HFFc6 (cell line): Measurements from ENCODE around the gene PIGU. TPM values are rescaled to one million over a fixed set of nuclear protein-coding genes. Genes with fewer than 3 reads are reported as not detected.

Source experiments
- DNase-seq: peaks from one replicate; pipeline ENCODE4 v3.0.0-alpha.2; 2018
- H3K27ac Mint-ChIP-seq: 2 replicates; pipeline ENCODE4 v1.8.0; 2020; ENCODE audit warnings: mild to moderate bottlenecking, mixed read lengths
- H3K27me3 Mint-ChIP-seq: 2 replicates; pipeline ENCODE4 v1.8.0; 2021; ENCODE audit warnings: mild to moderate bottlenecking, moderate library complexity, mixed read lengths; ENCODE audit not compliant: insufficient read depth
- H3K36me3 Mint-ChIP-seq: 2 replicates; pipeline ENCODE4 v1.8.0; 2021; ENCODE audit warnings: low read depth, mixed read lengths
- H3K4me1 Mint-ChIP-seq: 2 replicates; pipeline ENCODE4 v1.8.0; 2020; ENCODE audit warnings: low read depth, mixed read lengths
- H3K4me3 Mint-ChIP-seq: 2 replicates; pipeline ENCODE4 v1.8.0; 2020; ENCODE audit warnings: mild to moderate bottlenecking, moderate library complexity, mixed read lengths
- H3K9me3 Mint-ChIP-seq: 2 replicates; pipeline ENCODE4 v1.8.0; 2020; ENCODE audit warnings: mild to moderate bottlenecking, mixed read lengths
- total RNA-seq, 6 experiments: library from RNA; stranded (reverse); fragmentation: NEBNext Ultra II Directional; extraction: Animal tissue kit (Norgen Biotek cat#: 25700); gene quantifications; 2 replicates in 1 of 6; 3 replicates in 5 of 6; pipeline ENCODE4 v1.2.3, GENCODE V29; 2021
- TF ChIP-seq, protein P1 (sequence below): fragments of 200-600 bp; sonication (generic); IDR thresholded peaks from 2 replicates; pipeline ENCODE4 v1.5.0; 2021; ENCODE audit warnings: antibody characterized with exemption, mild to moderate bottlenecking

Gene PIGU
- total RNA-seq, 6 experiments from 2014 or later = 22.5 to 28.9 (median 24.9) TPM

DNA sequence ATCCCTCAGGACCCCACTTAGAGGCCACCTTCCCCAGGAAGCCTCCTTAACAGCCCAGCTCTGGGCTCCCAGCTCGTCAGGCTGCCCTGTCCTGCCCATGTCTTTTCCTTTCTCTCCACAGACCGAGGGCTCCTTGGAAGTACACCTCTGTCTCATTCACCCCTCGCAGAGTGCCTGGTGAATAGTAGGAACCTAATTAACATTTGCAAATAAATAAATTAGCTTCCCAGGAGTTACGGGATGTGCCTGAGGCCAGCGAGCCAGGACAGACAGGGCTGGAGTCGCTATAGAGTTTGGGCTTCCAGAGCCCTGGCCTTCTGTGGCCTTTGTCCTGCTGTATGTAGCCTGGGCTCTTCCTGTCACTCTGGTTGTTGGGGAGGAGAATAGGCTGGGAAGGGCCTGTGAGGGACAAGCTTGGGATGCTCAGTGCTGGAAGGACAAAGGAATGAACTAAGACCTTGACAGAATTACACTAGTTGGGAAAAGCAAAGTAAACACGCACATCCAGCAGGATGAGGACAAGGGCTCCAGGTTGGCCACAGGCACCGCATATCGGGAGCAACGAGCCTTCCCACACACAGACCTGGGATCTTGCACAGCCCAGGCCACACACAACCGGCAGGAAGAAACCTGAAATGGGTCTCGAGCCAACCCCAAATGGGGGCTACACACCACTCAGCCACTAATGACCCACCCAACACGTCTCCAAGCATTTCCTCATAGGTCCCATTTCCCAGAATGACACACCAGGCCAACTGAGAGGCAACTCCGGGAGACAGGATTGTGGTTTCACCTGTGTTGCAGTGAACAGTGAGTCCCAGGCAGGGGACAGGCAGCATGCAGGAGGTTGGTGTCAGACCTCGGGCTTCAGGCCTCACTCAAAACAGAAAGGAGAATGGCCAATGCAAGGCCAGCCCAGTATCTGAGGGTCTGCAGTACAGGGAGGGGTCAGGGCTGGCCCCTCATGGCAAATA, 108.7 kb downstream of the PIGU start:
- Mint-ChIP-seq H3K27ac (no peak overlapping the region), H3K27me3 (peaks cover 4% of the 10 kb centered on the region), H3K4me1 (peaks cover 24% of the 10 kb centered on the region), H3K9me3 (no peaks in the 10 kb centered on the region), H3K4me3 (no peak overlapping the region), H3K36me3 (no peaks in the 10 kb centered on the region)
- no peak for DNase-seq
- TF ChIP-seq, protein P1, sequence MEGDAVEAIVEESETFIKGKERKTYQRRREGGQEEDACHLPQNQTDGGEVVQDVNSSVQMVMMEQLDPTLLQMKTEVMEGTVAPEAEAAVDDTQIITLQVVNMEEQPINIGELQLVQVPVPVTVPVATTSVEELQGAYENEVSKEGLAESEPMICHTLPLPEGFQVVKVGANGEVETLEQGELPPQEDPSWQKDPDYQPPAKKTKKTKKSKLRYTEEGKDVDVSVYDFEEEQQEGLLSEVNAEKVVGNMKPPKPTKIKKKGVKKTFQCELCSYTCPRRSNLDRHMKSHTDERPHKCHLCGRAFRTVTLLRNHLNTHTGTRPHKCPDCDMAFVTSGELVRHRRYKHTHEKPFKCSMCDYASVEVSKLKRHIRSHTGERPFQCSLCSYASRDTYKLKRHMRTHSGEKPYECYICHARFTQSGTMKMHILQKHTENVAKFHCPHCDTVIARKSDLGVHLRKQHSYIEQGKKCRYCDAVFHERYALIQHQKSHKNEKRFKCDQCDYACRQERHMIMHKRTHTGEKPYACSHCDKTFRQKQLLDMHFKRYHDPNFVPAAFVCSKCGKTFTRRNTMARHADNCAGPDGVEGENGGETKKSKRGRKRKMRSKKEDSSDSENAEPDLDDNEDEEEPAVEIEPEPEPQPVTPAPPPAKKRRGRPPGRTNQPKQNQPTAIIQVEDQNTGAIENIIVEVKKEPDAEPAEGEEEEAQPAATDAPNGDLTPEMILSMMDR = no peak

DNA sequence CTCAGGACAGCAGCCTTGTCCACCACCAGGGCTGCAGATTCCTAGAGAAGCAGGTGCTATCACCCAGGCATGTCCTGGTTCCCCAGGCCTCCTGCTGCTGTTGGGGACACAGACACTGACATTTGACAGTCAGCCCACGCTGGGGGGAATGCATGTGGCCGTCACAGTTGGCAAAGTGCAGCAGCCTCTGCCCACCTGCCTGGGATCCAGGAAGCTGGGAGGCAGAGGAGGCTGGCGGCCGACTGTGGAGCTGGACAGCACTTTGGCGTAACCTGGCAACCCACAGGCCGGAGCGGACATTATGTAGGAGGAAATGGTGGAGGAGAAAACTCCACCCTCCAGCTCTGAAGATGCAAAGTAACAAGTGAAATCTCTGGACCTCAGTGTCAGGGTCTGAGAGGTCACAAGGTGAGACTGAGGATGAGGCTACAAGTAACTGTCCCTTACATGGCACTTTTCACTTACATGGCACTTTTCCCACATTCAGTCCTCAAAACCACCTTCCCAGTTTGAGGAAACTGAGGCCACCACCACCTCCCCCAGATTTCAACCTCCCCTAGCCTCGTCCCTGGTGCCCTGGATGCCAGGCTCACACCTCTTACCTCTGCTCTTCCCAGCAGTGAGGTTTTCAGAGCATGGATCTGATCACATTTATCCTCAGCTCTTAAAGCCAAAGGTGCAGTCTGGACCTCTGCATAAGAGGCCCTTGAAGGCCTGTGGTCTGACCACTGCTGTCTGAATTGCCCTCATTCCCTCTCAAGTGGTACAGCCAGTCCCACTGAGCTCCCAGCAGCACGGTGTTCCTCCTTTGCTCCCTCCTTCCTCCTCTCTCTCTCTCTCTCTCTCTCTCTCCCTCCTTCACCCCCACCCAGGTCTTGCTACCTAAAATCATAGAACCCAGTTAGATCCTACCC, 109.7 kb downstream of the PIGU start:
- DNase-seq = no peak
- no peak overlapping the region for H3K4me3 Mint-ChIP-seq
- no peaks in the 10 kb centered on the region for H3K36me3 Mint-ChIP-seq
- peaks cover 29% of the 10 kb centered on the region for H3K4me1 Mint-ChIP-seq
- H3K27ac Mint-ChIP-seq = no peak overlapping the region
- peaks cover 4% of the 10 kb centered on the region for H3K27me3 Mint-ChIP-seq
- no peaks in the 10 kb centered on the region for H3K9me3 Mint-ChIP-seq
- TF ChIP-seq, protein P1 = no peak

DNA sequence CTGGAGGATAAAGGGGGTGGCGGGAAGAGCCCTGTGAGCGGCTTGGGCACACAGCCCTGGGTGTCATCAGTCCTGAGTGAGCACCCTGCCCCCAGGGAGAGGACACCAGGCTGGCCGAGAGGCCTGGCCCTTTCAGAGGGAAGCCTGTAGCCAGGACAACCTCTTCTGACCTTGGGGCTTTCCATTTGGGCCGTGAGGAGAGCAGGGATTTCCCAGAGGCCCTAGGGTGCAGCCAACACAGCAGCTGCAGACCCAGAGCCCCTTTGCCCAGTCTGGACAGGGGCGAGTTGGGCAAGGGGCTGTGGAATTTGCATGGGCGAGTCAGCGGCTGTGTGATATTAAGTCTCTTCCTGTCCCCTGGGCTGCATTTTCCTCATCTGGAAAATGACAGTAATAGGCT, 112.1 kb downstream of the PIGU start:
- Mint-ChIP-seq H3K27me3 (peaks cover 4% of the 10 kb centered on the region; the same call in 1 of the 2 replicates), H3K27ac (no peak overlapping the region), H3K4me3 (no peak overlapping the region), H3K36me3 (no peaks in the 10 kb centered on the region), H3K4me1 (peaks cover 11% of the 10 kb centered on the region), H3K9me3 (no peaks in the 10 kb centered on the region)
- DNase-seq = no peak
- TF ChIP-seq, protein P1 = no peak

DNA sequence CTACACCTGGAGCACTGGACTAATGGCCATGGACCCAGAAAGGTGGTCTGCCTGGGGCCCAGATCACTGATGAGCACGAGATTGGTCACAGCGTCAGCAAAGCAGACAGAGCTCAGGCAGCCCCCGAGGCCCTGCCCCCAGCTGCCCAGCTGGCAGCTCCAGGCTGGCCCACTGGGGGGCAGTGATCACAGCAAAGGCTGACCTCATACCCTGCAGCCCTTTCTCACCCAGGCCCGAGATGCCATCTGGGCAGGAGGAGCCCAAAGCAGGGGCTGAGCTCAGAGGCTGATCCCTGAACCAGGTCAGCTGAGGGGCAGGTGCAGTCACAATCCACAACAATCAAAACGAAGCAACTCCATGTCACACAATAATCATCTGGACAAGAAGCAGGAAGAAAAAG, 114.3 kb downstream of the PIGU start:
- DNase-seq = no peak
- Mint-ChIP-seq H3K9me3 (no peaks in the 10 kb centered on the region), H3K4me3 (no peak overlapping the region), H3K27ac (no peak overlapping the region; the same call in 1 of the 2 replicates), H3K27me3 (peaks cover under 1% of the 10 kb centered on the region; the same call in 1 of the 2 replicates), H3K4me1 (peaks cover 12% of the 10 kb centered on the region), H3K36me3 (no peaks in the 10 kb centered on the region)
- TF ChIP-seq, protein P1 = peak; percentile 69

DNA sequence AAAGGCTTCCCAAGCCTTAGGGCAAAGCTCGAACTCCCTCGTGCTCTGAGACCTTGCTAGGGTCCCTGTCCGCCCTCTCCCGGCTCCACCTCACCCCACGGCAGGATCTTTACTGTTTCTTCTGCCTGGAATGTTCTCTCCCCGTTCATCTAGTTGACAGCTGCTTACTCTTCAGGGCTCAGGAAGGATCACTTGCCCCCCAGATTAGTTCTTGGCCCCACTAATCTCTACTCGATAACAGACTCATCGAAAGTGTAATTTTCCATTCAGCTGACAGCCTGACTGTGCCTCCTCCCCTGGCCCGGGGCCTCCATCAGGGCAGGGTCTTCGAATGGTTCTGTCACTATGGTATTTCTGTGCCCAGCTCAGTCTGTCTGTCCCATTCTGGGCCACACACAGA, 115.2 kb downstream of the PIGU start:
- H3K4me3 Mint-ChIP-seq = no peak overlapping the region
- H3K9me3 Mint-ChIP-seq = no peaks in the 10 kb centered on the region
- H3K27me3 Mint-ChIP-seq = no peaks in the 10 kb centered on the region; the same call in 1 of the 2 replicates
- DNase-seq = no peak
- H3K27ac Mint-ChIP-seq = no peak overlapping the region
- no peaks in the 10 kb centered on the region for H3K36me3 Mint-ChIP-seq
- H3K4me1 Mint-ChIP-seq = peaks cover 12% of the 10 kb centered on the region
- TF ChIP-seq, protein P1 = no peak
